ENCODE results near the gene ABCD4.

Gene ABCD4

DNA sequence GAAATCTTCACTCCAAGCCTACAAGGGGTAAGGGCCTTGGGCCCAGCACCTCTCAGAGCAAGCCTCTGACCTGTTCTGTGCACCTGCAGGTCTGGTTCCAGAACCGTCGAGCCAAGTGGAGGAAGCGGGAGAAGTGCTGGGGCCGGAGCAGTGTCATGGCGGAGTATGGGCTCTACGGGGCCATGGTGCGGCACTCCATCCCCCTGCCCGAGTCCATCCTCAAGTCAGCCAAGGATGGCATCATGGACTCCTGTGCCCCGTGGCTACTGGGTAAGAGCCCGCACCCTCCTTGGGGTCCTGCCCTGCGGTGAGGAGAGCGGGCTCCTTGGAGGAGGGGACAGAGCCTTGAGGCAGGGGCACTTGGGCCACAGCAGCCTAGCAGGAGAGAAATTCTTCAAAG, 43.2 kb downstream of the ABCD4 start:
- DNase-seq (ENCODE audit: low read depth, low spot score) = no peak

DNA sequence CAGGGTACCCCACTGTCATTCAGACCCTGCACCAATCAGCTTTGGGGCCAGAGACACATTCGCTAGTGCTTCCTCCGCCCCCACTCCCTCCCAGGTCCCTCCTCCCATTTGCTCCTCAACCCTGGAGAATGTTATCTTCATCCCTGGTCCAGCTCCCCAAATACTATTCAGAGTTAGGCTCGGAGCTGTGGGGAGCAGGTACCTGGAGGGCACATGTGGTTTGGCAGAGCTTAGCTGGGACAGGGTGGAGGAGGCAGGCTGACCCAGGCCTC, 44.0 kb downstream of the ABCD4 start:
- DNase-seq (ENCODE audit: low read depth, low spot score) = no peak

DNA sequence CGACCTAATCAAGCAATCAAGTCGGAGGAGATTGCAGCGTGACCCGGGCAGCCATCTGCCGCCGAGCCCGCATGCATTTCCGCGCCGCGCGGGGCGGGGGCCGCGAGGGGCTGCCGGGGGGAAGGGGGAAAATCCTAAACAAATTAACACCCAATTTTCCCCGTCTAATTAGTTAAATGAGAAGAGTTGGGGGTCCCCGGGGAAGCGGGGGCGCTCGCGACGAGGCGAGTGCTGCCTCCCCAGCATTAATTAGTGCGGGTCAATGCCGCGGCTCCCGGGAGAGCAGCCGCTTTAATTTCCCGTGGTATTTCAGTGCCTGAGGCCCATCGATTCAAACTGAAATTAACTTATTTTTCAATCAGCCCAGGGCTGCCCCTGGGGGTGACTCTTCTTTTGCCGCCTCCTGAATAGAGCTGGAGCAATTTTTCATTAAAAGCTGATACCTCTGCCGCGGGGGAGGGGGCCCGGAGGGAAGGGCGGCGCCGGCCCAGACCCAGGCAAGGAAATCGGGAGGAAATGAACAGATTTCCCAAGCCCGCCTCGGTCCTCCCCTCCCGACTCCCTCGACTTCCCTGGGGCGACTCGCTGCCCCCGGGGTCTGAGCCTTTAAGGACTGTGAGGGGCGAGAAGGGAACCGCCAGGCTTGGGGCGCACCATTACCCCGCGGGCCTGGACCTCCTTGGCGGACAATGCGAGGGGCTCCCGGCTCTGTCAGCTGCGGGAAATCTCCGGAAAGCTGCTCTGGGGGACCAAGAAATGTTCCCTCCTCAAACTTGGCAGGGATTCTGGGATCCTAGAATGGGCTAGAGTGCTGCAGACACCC, 44.6 kb downstream of the ABCD4 start:
- no peak for DNase-seq (ENCODE audit: low read depth, low spot score)

DNA sequence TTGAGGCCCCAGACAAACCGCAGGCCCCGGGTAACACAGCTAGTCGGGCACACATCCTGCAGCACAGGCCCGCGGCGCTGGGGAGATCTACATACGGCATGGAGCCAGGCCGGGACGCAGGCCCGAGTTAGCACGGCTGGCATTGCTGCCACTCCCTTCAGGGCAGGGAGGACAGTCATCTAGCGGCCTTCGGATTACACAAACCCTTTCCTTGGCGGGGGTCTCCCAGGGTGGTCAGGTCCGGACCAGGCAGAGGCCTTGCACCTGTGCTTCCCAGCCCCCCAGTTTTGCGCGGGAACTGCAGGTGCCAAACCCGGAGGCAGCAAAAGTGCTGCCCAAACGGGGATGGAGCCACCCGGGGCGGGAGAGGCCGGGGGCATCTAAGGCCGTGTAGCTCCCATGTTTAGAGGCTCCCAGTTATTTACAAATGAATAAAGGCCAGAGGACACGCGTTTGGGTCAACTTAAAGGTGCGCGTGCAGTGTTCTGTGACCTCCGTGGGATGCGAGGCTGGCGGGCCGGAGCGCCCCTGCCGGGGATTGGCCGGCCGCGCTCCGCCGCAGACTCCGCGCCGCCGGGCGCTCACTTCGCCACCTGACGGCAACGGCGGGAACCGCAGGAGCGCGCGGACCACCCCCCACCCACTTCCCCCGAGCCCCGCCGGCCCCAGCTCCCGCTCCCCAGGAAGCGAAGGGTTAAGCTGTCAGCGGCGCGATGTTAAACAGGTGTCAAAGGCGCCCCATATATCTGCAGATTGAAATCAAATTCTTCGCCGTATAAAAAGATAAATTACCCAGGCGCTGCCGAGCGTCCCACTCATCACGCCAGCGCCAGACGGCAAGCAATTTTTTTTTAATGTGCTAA, 45.4 kb downstream of the ABCD4 start:
- DNase-seq (ENCODE audit: low read depth, low spot score) = peak; percentile 21

DNA sequence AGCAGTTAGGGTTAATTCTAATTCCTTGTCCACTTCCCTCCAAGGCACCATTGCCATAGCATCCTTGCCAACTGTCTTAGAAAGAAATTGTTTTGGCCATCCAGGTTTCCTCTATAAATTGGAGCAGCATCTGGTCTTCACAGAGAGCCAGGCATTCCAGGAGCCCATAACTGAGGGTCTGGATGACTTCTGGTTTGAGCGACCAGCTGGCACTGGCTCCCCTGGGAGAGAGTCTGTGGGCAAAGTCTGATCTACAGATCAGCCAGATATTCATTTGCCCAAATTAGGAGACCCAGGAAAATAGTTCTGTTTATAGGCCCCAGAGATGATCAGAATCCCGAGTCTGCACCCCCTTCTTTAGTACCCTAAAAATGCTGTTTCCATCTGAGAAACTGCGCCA, 47.5 kb downstream of the ABCD4 start:
- no peak for DNase-seq (ENCODE audit: low read depth, low spot score)

DNA sequence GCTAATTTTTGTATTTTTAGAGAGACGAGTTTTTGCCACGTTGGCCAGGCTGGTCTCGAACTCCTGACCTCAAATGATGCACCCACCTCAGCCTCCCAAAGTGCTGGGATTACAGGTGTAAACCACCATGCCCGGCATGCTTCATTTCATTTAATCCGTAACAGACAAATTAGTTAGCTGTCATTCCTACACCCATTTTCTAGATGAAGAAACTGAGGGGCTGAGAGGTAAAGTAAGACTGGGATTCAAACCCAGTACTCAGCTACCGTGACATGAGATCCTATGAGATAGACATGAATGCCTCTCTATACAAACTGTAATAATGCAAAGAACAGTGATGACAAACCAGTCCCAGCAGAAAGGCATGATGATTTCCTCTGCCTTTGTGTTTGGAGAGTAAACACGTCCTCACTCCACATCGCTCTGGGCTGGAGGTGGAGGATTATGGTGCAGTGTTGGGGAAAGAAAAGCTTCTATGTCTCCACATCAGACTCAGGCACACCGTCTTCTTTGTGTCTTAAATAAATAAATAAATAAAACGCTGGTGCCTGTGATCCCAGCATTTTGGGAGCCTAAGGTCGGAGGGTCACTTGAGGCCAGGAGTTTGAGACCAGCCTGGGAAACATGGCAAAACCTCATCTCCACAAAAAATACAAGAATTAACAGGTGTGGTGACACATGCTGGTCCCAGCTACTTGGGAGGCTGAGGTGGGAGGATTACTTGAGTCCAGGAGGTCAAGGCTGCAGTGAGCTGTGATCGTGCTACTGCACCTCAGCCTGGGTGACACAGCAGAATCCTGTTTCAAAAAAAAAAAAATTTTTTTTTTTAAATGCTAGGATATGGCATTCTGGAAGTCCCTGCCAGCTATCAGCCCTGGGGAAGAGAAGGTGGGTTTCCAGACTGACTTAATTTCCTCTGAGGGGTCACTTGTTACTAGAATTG, 53.0 kb downstream of the ABCD4 start:
- DNase-seq (ENCODE audit: low read depth, low spot score) = no peak

DNA sequence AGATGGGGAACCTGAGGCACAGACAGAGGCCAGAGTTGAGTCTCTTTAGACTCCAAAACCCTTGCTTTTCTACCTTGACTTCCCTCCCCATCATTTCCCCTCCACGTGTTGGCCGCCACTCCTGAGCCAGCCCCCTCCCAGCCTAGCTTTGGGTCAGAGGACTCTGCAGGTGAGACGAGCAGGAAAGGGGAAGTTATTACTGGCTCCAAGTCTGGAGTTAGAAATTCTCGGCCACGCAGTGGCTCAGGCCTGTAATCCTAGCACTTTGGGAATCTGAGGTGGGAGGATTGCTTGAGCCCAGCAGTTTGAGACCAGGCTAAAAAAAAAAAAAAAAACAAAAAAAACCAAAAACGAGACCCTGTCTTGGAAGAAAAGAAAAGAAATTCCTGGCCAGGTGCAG, 54.7 kb downstream of the ABCD4 start:
- DNase-seq (ENCODE audit: low read depth, low spot score) = no peak

DNA sequence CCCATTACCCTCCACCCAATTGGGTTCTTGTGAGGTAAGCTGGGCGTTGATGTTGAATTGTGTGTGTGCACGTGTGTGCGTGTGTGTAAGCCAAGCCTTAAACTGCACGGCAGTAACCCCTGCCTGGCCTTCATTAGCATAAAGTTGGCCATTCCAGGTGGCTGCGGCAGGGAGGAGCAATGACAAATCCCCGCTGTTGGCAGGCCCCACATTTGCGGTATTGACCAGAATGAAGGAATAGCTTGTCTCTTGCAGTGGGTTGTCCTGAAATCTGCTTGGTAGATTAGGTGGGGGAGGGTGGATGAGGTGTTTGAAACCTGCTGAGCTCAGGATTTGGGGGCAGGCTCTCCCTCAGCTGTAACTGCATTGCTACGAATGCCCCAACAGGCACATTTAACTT, 56.2 kb downstream of the ABCD4 start:
- DNase-seq (ENCODE audit: low read depth, low spot score) = no peak

DNA sequence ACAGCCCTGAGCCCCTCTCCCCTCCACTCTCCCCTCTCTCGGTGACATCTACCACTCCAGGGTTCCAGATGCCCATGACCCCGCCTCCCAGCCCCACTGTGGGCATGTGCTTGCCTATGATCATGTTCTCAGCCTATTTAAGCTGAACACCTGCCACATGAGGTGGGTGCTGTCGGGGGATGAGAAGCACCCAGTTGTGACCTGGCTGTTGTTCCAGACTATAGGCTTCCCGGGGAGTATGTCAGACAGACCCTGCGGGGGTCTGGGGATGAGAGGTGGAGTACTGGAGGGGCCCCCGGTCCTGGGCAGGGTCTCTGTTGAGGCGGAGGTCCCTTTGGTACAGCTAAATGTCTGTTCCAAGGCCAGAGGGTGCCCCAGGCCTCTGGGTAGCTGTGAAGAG, 57.4 kb downstream of the ABCD4 start:
- DNase-seq (ENCODE audit: low read depth, low spot score) = no peak

DNA sequence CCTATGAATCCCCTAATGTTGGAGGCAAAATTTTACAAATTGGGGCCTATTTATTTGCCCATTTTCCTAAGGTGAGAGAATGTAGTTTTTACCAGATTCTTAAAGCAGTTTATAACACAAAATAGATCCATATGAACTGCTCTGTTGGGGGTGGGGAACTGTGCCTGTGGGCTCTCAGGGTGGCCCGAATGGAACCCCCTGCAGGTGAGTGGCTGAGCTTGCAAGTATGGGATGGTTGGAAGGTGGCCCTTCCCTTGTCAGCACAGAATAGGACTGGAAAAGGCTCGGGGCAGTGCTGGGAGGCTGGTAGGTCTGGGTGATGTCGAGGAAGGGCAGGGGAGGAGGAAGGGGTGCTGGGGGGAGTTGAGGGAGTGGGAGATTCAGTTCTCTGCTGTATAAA, 58.6 kb downstream of the ABCD4 start:
- no peak for DNase-seq (ENCODE audit: low read depth, low spot score)

DNA sequence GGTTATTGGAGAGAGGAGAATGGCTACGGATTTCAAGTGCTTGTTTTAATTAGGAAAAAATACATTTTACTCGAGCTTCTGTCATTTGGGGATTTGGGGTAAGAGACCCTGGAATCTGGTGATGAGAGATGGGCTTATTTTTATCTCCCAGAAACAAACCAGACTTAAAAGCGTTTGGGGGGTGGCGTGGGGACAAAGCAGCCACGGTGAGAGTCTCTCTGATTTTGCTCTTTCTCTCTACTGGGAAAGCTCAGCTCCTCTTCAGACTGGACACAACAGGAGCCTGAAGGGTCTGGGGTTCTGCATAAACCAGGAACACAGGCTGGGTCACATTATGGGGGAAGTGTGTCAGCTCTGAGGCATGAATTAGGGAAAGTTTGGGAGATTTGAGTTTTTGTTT, 59.7 kb downstream of the ABCD4 start:
- DNase-seq (ENCODE audit: low read depth, low spot score) = no peak

DNA sequence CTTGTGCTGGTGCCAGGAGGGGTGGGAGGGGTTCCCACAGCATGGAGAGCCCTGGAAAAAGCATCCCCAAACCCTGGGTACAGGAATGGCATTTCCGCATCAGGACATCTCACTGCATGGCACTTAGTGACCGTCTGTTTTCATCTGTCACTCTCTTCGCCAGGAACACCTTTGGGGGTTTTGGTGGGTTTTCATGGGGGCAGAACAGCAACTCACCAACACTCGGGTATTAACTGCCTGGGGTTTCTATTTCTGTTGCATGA, 60.0 kb downstream of the ABCD4 start:
- no peak for DNase-seq (ENCODE audit: low read depth, low spot score)

DNA sequence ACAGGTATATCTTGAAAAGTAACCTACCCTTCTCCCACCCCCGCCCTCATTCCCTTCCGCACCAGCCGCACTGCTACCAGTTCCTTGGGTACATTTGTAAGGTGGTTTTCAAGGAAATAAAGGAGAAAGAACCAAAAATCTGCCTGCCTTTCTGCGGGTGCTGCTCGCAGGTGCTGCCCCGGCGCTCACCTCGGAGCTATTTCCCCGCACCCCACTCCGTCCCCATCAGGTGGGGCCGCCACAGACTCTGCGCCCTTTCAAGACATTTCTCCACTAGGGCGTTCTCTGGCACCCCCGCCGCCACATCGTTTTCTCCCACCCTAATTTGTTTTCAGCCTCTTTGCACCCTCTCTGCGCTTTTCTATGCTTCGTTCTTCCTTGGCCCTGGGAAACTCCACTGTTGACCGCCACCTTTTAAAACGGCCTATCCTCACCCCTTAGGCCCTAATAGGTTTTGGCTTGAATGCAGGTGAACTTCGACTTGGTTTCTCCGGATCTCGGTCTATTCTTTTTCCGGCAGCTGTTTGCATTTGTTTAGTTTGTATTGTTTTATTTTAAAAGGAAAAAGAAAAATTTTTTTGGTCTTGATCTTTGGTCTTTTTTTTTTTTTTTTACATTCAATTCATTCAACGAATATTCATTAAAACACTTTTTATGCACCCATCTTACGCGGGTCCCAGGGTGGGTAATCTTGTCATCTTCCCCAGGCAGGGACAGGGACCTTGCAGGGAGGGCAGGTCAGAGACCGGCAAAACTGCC, 60.5 kb downstream of the ABCD4 start:
- no peak for DNase-seq (ENCODE audit: low read depth, low spot score)

DNA sequence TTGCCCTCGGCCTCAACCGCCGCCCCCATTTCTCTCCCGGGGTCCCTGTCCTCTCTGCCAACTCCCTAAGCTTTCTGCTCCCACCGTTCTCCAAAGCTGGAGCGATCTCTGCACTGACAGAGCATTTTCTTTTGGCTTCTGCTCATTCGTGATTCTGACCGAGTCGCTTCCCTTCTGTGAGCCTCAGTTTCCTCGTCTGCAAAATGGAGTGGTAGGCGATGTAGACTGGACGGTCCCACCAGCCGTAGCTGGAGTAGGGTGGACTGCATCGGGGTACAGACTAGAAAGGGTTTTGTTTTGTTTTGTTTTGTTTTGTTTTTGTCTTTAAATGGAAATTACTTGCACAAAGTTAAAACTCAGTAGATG, 61.1 kb downstream of the ABCD4 start:
- no peak for DNase-seq (ENCODE audit: low read depth, low spot score)

DNA sequence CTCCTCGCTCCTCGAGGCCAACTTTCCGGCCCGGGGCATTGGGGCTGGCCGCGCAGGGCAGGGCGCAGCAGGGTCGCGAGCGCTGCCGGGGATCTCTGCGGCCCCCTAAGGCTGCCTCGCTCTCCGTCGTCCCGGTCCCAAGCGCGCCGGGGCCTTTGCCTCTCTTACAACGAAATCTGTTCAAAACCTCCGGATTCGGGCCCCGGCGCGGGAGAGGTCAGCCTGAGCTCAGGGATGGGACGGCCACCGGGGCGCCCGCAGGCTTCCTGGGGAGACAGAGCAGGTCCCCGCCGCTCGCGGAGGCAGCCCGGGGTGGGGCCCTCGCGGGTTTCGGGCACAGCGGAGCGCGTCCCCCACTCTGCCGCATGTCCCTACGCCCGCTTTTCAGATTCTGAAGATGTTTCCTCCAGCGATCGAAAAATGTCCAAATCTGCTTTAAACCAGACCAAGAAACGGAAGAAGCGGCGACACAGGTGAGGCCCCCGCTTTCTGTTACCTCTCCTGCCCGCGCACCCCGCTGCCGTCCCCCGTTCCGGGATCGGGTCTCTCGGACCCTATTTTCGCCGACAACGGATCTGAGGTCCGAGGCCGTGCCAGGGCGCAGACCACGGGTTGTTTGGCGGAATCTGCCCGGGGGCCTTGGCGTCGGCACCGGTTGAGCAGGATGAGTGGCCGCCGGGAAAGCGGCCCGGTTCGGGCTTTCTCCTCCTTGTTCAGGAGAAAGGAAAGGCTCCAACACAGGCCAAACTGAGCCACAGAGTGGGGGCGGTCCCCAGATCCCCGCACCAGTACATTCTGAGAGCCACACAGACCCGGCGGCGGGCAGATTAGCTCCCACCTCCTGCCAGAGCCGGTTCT, 61.7 kb downstream of the ABCD4 start:
- no peak for DNase-seq (ENCODE audit: low read depth, low spot score)

DNA sequence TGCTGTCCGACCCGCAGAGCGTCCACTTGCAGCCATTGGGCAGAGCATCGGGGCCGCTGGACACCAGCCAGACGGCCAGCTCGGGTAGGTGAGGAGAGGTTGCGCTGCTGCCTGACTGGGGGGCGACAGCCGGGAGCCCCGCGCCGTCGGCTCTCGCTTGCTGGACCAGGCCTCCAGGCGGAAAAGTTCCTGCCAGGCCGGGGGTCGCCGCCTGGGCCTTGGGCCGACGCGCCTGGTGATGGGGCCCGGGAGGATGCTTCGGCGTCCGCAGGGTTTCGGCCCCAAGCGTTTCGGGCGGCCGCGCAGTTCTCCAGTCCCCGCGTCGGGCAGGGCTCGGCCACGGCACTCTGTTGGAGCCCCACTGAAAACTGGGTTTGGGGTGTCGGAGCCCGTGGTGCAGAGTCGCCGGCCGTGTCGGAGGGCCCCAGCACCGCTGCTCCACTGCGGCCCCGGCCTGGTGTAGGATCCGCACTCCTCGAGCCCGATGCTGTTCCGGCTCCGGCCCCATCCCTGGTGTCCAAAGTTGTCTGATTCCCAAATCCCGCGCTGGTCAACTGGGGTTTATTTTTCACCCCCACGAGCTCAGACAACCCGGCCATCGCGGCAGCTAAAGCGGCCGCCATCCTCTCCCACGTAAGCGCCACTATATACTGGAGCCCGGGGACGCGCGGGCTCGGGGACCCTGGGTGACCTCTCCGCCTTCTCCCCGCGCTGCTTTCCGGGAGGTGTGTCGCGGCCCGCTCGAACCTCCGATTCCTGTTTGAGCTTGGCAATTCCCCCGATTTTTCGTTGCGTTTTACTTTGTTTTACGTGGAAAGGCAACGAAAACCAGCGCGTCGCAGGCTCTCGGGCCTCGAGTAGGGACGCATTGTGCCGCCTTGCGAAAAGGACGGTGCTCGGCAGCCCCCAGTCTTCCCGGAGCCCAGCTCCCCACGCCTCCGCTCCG, 62.6 kb downstream of the ABCD4 start:
- no peak for DNase-seq (ENCODE audit: low read depth, low spot score)

DNA sequence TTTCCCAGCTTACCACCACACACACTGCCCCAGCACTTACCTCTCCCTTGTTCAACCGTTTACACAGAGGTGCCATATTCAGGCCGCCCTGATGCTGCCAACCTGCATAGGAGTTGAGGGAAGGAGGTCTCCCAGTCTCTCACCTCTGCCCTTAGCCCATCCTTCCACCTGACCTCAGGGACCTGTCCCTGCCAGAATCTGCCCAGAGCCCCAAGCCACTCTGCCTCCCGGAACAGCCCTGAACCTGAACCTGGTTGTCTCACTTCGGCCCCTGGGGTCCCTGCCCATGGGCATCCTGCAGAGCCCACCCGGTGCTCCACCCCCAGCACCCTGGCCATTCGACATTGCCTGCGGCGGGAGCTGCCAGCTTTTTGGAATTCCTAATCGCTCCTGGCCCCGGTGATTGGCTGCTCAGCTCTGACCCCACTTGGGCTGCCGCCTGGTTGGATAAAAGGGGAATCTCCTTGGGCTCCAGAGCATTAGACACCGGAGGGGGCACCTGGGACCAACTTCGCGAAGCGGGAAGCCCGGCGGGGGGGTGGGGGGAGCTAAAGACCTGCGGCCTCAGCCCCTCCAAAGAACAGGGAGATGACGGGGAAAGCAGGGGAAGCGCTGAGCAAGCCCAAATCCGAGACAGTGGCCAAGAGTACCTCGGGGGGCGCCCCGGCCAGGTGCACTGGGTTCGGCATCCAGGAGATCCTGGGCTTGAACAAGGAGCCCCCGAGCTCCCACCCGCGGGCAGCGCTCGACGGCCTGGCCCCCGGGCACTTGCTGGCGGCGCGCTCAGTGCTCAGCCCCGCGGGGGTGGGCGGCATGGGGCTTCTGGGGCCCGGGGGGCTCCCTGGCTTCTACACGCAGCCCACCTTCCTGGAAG, 63.5 kb downstream of the ABCD4 start, which contains the start of gene VSX2:
VSX2 (plus strand) TSS at position 476 of the 874 bp plus-strand sequence; CDS start at position 589, 113 bp downstream.
- no peak for DNase-seq (ENCODE audit: low read depth, low spot score)

DNA sequence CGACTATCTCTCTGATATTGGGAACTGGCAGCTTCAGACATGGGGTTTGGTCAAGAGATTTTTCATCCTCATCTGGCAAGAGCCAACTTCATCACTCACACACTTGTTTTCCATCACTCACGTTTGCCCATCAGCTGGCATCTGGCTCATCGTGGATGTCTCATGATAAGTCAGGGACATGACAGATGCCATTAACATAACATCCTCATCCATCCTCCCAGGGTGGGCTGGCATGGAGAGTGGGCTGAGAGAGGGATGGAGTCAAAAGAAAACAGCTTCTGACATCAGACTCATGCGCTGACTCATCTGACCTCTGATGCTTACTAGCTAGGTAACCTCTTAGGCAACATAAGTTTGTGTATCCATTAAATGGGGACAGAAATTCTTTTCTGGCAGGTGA, 65.3 kb downstream of the ABCD4 start:
- DNase-seq (ENCODE audit: low read depth, low spot score) = no peak
